Neural progenitor cell (in vitro differentiated cells): Measurements from ENCODE around the gene NFKBIE.

Experiments
- CTCF ChIP-seq: fragments of 200-600 bp; sonication (generic); IDR thresholded peaks from 2 replicates; pipeline ENCODE4 v1.5.1; 2017; ENCODE audit warnings: antibody characterized with exemption, mild to moderate bottlenecking
- EZH2 ChIP-seq: fragments of 200-600 bp; sonication (generic); IDR thresholded peaks from 2 replicates; pipeline ENCODE4 v1.6.1; 2017; ENCODE audit warnings: antibody characterized with exemption, mild to moderate bottlenecking, moderate library complexity
- EZH2phosphoT487 ChIP-seq: fragments of 200-600 bp; sonication (generic); IDR thresholded peaks from 2 replicates; pipeline ENCODE4 v1.6.1; 2017; ENCODE audit warnings: antibody characterized with exemption

- no peak for TF ChIP-seq EZH2
- no peak for TF ChIP-seq CTCF
- no peak for TF ChIP-seq EZH2phosphoT487
These were observed 44.4 kb downstream of the NFKBIE start for GRCh38 chr6:44220913-44221290.
